GM19043 (cell line): ENCODE data around the gene OGDH.
"Not testable (repeated sequence)": the region's sequence is repeated elsewhere in the genome, so short reads cannot be mapped to it uniquely, and the experiment has no call there.

Experiments
- ATAC-seq: cut with Tn5 transposase; IDR thresholded peaks from one replicate; pipeline ENCODE4 v1.9.1; 2021; ENCODE audit warnings: low read depth; ENCODE audit not compliant: unreplicated experiment

The OGDH gene

DNA sequence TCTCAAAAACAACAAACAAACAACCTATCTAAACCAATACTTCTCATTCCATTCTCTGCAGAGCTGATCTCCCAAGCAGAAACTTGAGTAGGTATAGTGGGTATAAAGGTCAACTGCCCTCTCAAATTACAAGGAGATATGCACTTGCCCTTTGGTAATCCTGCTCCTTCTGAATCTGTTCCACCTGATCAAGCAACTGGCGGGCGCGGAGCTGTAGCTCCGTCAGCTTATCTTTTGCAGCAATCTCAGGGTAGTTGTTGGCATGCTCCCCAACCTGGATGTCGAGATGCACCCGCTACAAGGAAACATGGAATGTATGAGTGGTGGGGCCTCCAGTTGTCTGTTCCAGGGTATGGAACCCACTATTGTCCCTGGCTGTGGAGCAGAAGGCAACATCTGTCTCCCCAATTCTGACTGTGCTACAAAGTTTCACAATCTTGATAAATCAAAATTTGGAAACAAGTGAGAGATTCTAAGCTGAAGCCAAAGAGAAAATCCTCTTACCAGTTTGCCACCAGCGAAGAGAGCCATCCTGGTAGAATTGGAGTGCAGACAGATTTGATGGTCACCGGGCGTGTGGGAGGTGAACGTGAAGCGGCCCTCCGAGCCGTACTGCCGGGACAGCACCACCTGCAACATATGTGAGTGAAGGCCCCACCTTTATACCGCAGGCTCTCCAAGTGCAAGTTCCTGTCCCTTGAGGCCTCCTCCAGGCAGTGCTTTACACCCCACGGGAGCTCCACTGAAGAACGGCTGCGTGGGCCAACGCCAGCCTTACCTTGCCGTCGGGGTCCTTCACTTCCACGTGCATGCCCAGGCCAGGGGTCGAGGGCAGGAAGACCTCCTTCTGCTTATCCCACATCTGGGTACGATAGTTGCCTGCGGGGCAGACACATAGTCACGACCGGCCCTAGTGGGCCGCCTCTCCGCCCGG lies 25.2 kb upstream of the OGDH start:
- ATAC-seq, result peak; percentile 37

DNA sequence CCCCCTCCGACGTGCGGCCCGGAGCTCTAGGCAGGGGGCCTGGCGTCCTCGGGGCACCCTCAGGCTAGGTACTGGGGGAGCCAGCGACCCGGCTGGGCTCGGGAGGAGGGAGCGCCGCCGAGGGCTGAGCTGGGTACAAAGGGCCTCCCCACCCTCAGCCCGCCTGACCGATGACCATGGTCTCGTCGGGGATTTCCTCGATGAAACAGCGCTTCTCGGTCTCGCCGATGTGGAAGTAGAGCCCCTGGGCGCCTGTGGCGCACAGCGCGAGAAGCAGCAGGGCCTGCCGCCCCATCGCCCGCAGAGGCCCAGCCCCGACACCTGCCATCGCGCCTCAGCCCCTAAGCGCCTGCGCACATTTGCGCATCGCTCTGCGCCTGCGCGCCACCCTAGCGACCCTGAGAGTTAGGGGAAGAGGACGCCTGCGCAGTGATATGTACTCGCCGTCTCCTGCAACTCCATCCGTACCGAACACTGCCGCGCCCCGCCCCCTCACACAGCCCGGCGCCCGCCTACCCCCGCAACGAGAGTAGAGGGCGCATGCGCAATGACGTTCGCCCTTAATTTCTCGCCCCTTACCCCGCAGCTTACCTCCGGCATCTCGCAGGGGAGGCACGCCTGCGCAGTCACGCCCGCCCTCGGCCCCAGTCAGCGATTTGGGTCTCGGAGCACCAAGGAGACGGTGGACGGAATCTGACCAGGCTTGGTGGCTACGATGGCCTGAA lies 24.4 kb upstream of the OGDH start, which contains the start of gene TMED4:
Gene TMED4, minus strand, starts transcription at position 353 of the 725 bp plus-strand sequence. Its CDS starts 25 bp downstream, at position 328.
- peak; percentile 87 for ATAC-seq

DNA sequence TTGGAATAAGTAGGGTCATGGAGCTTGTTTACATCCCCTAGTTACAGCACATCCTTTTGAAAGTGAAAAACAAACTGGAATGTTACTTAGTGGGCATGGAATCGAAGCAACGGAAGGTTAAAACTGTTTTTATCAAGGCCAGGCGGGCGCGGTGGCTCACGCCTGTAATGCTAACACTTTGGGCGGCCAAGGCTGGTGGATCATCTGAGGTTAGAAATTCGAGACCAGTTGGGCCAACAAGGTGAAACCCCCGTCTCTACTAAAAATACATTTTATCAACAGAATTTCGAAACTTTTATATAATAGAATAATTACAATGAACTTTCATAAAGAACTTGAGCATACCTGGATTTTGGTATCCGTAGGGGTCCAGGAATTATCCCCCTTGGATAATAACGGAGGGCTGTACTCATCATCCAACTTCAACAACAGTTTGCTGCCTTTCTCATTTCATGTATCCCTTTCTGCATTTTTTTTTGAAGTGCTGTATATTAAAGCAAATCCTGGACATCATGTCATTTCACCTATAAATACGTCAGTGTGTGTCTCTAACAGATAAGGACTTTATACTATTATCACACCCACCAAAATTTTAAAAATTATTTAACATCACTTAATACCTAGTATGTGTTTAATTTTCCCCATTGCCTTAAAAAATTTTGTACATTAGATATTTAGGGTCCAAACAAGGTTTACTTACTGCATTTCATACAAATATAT lies 23.1 kb upstream of the OGDH start:
- no peak for ATAC-seq

DNA sequence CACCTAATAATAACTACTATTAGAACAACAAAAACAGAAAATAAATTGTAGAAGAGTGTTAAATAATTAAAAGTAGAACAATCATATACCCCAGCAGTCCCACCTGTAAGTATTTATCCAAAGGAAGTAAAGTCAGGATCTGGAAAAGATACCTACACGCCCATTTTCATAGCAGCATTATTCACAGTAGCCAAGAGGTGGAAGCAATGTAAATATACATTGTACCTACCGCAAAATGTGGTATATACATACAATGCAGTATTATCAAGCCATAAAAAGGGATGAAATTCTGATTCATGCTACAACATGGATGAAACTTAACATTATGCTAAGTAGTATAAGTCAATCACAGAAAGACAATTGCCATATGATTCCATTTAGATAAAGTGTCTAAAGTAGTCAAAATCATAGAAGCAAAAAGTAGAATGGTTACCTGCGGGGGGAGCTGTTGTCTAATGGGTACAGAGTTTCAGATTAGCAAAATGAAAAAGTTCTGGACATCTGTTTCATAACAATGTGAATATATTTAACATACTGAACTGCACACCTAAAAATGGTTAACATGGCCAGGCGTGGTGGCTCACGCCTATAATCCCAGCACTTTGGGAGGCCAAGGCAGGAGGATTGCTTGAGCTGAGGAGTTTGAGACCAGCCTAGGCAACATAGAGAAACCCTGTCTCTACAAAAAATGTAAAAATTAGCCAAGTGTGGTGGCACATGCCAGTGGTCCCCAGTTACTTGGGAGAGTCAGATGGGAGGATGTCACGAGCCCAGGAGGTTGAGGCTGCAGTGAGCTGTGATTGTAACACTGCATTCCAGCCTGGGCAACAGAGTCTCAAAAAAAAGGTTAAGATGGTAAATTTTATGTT lies 18.4 kb upstream of the OGDH start:
- ATAC-seq, result no peak

DNA sequence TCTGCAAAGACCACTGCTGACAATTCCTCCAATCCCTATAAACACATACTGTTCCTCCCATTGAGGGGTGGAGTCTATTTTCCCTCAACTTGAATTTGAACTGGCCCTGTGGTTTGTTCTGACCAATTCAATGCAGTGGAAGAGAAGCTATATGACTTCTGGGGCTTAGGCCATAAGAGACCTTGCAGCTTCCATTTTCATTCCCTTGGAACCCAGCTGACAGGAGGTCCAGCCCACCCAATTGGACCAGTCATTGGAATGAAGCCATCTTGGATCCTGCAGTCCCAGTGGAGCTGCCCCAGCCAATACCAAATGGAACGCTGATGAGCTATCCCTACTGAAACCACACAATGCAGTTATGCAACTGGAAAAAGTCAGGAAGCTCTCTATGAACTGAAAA lies 15.5 kb upstream of the OGDH start:
- ATAC-seq, result no peak

DNA sequence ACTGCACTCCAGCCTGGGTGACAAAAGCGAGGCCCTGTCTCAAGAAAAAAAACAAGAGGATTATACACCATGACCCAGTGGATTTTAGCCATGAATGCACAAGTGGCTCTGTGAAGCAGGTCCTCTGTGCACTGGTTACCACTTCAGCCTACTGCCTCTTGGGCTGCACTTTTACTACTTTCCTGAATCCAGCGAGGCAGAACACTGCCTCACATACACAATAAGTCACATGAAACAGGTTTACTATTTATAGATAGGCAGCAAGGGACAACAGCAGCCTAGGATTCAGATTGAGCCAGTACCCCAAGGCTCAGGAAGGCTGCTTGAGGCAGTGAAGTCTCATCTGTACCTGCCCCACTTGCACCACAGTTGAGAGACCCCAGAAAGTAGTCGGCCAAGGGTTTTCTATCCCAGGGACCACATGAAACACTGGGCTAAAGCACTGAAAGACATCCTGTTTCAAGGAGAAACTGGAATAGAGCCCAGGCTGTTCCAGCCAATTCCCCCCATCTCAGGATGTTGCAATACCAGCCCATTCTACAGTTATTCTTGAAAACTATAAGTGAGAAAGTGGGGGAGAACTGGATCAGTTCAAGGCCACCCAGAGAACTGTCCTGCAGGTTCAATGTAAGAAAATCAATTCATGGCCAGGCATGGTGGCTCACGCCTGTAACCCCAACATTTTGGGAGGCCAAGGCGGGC lies 10.3 kb upstream of the OGDH start:
- ATAC-seq, result no peak

DNA sequence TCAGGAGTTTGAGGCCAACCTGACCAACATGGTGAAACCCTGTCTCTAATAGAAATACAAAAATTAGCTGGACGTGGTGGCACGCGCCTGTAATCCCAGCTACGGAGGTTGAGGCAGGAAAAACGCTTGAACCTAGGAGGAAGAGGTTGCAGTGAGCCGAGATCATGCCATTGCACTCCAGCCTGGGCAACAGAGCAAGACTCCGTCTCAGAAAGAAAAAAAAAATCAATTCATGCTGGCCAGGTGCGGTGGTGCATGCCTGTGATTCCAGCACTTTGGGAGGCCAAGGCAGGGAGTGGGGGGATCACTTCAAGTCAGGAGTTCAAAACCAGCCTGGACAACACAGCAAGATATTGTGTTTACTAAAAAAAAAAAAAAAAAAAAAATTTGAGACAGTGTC lies 9.2 kb upstream of the OGDH start:
- not testable (repeated sequence) for ATAC-seq

DNA sequence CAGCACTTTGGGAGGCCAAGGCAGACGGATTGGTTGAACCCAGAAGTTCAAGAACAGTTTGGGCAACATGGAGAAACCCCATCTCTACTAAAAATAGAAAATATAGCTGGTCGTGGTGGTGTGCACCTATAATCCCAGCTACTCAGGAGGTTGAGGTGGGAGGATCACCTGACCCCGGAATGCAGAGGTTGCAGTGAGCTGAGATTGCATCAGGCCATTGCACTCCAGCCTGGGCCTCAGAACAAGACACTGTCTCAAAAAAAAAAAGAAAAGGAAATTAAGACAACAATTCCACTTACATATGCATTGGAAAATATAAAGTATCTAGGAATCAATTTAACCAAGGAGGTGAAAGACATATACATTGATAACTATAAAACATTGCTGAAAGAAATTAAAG lies 7.2 kb upstream of the OGDH start:
- no peak for ATAC-seq

DNA sequence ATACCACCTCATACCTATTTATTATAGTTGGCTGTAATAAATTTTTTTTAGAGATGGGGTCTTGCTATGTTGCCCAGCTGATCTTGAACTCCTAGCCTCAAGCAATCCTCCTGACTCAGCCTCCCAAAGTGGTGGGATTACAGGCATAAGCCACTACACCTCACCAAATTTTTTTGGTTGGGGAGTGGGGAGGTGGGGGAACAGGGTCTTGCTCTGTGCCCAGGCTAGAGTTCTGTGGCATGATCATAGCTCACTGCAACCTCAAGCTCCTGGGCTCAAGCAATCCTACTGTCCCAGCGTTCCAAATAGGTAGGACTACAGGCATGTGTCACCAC lies 3.9 kb upstream of the OGDH start:
- no peak for ATAC-seq

DNA sequence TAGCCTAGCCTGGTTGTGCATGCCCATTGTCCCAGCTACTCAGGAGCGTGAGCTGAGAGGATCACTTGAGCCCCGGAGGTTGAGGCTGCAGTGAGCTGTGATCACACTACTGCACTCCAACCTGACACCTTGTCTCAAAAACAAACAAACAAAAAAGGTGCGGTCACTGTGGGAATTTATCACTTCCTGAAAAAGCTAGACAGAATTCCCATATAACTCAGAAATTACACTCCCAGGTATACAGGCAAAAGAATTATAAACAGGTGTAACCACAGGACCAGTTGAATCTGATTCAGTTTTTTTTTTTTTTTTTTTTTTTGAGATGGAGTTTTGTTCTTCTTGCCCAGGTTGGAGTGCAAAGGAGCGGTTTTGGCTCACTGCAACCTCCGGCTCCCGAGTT lies 3.2 kb upstream of the OGDH start:
- no peak for ATAC-seq

DNA sequence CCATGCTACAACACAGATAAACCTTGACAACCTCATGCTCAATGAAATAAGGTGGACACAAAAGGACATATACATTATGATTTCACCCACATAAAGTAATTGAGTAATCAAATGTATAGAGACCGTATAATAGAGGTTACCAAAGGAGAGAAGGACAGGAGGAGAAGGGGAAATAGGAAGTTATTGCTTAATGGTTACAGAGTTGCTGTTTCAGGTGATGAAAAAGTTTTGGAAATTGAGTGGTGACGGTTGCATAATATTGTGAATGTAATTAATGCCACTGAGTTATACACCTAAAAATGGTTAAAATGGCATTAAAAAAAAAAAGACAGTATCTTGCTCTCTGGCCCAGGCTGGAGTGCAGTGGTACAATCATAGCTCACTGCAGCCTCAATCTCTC lies 1.5 kb upstream of the OGDH start:
- no peak for ATAC-seq

DNA sequence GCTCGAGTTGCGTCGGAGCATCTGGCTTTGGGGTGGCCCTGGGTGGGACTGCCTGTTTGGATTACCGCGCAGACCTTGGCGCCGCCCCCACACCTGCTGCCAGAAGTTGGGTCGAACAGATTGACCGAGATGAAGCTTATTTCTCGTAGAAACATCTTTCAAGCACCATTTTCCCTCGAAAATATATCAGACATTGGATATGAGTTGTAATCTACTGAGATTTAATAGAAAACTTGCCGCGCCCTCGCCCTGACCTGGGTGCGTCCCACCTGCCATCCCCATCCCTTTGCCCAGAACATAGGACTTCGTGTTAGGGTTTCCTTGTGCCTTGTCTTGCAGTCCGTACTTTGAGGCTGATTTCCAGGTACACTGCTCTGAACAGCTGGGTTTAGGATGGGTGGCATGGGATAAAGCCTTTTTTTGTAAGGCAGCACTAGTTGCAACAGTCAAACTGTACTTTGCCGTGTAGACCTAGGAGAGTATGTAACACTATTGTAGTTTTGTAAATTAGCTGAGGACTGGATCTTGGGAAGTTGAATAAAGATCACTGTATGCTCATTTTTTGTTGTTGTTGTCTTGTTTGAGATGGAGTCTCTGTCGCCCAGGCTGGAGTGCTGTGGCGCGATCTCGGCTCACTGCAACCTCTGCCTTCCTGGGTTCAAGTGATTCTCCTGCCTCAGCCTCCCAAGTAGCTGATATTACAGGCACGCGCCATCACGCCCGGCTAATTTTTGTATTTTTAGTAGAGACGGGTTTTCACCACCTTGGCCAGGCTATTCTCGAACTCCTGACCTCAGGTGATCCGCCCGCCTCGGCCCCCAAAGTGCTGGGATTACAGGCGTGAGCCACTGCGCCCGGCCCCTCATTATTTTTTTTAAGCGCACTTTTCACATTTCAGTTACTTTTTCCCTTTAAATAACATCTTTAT lies 978 bp downstream of the OGDH start:
- no peak for ATAC-seq

DNA sequence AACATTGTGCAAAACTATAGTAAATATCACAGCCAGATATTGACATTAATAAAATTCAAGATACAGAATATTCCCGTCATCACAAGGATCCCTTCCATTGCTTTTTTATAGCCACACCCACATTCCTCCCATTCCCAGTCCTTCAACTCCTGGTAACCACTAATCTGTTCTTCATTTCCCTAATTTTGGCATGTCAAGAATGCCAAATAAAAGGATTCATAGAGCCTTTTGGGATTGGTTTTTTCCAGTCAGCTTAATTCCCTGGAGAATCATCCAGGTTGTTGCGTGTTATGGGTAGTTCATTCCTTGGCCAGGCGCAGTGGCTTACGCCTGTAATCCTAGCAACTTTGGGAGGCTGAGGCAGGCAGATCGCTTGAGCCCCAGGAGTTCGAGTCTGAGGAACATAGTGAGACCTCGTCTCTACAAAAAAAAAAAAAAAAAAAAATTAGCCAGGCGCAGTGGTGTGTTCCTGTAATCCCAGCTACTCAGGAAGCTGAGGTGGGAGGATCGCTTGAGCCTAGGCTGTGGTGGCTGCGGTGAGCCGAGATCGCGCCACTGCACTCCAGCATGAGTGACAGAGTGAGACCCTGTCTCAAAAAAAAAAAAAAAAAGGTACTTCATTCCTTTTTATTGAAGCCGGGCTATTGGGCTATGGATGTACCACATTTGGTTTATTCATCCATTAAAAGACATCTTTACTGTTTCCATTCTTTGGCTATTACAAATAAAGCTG lies 2.7 kb downstream of the OGDH start:
- no peak for ATAC-seq

DNA sequence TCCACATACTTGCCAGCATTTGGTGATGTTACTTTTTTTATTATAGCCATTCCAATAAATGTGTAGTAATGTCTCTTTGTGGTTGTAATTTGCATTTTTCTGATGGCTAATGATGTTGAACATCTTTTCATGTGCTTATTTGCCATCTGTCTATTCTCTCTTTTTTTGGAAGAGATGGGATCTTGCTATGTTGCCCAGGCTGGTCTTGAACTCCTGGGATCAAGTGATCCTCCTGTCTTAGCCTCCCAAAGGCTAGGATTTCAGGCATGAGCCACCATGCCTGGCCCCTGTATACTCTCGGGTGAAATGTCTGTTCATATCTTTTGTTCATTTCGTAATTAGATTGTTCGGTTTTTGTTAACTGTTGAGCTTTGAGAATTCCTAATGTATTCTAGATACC lies 3.4 kb downstream of the OGDH start:
- no peak for ATAC-seq

DNA sequence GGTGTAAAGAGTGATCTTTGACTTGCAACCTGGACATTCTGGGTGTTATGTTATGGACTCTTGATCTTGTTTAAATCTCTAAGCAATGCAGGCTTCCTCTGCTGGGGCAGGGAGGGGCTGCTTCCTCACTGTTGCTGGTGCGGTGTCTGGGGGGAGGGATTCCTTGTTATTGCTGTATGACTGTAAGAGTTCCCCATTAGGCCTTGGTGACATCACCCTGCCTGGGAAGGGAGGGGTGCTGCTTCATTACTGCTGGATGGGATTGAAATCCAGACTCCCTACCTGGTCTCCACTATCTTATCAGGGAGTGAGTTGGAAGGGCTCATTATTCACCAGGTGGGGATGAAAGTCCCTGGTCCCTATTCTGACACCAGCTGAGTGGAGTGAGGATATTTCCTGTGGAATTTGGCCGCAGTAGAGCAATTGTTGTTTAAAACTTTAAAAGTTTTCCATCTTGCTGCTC lies 8.8 kb downstream of the OGDH start:
- ATAC-seq, result no peak

DNA sequence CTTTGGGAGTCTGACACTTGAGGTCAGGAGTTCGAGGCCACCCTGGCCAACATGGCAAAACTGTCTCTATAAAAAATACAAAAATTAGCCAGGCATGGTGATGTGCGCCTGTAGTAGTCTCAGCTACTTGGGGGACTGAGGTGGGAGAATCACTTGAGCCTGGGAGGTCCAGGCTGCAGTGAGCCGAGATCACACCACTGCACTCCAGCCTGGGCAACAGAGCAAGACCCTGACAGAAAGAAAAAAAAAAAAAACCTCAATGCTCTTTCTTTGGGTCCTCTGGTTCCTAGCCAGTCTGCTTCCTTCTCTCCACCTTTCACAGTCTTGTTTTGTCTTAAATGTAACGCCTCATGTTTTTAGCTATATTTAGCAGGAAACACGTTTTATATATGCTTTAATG lies 9.4 kb downstream of the OGDH start:
- no peak for ATAC-seq

DNA sequence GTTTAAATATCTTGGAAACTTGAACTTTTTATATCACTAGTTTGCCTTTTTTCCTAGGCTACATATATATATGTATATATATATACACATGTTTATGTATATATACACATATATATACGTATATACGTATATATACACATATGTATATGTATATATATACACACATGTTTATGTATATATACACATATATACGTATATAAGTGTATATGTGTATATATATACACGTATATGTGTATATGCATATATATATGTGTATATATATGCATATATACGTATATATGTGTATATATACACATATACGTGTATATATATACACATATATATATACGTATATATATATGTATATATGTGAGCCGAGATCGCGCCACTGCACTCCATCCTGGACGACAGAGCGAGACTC lies 10.1 kb downstream of the OGDH start:
- no peak for ATAC-seq
